ENCODE data around the gene SDR39U1.
A peak's percentile ranks its signal among the peaks of the same experiment; 100 is the strongest.

The SDR39U1 gene

GRCh38 chr14:24408764-24409163, 33.8 kb downstream of the SDR39U1 start:
- DNase-seq: no peak

GRCh38 chr14:24407608-24408325, 34.8 kb downstream of the SDR39U1 start:
- no peak for DNase-seq

GRCh38 chr14:24406416-24406815, 36.2 kb downstream of the SDR39U1 start:
- no peak for DNase-seq

- DNase-seq: no peak
Observed at GRCh38 chr14:24404814-24405213, 37.8 kb downstream of the SDR39U1 start.

GRCh38 chr14:24403294-24403998, 39.1 kb downstream of the SDR39U1 start:
- no peak for DNase-seq

- DNase-seq: no peak
Observed at GRCh38 chr14:24401810-24402702, 40.5 kb downstream of the SDR39U1 start.

GRCh38 chr14:24399999-24400718, 42.4 kb downstream of the SDR39U1 start:
- no peak for DNase-seq

- no peak for DNase-seq
Observed at GRCh38 chr14:24399447-24399822, 43.1 kb downstream of the SDR39U1 start.

GRCh38 chr14:24398653-24399446, 43.7 kb downstream of the SDR39U1 start, which contains the start of gene NYNRIN:
Gene NYNRIN, plus strand, starts transcription at chr14:24399003. Its CDS starts 244 bp downstream, at chr14:24399247.
- DNase-seq: no peak

- DNase-seq: no peak
Observed at GRCh38 chr14:24398293-24398652, 44.3 kb downstream of the SDR39U1 start.

GRCh38 chr14:24397639-24398292, 44.8 kb downstream of the SDR39U1 start:
- DNase-seq: no peak

- DNase-seq: no peak
Observed at GRCh38 chr14:24395609-24396582, 46.7 kb downstream of the SDR39U1 start.

GRCh38 chr14:24394275-24394674, 48.3 kb downstream of the SDR39U1 start:
- no peak for DNase-seq

- DNase-seq: peak; percentile 70
Observed at GRCh38 chr14:24392325-24393091, 50.1 kb downstream of the SDR39U1 start.

GRCh38 chr14:24390701-24391468, 51.7 kb downstream of the SDR39U1 start:
- DNase-seq: no peak
